VCaP (cell line): ENCODE results near the gene XYLT1.

Experiments
- H3K27ac ChIP-seq: fragments of 450-650 bp; 2 replicates; pipeline ENCODE4 v1.5.1; 2017
- CTCF ChIP-seq: fragments of 450-650 bp; conservative IDR thresholded peaks from 2 replicates; pipeline ENCODE4 v1.5.1; 2017; ENCODE audit warnings: mild to moderate bottlenecking, moderate library complexity

The XYLT1 gene

GRCh38 chr16:17420816-17421215, 49.9 kb downstream of the XYLT1 start:
- TF ChIP-seq CTCF = no peak

GRCh38 chr16:17419266-17419665, 51.5 kb downstream of the XYLT1 start:
- H3K27ac ChIP-seq = no peak overlapping the region
- no peak for TF ChIP-seq CTCF

More at GRCh38 chr16:17420816-17421215, 49.9 kb downstream of the XYLT1 start:
- H3K27ac ChIP-seq = no peak overlapping the region

- H3K27ac ChIP-seq = no peak overlapping the region
- TF ChIP-seq CTCF = no peak
Observed at GRCh38 chr16:17417740-17418139, 53.0 kb downstream of the XYLT1 start.

- TF ChIP-seq CTCF = no peak
- no peak overlapping the region for H3K27ac ChIP-seq
Observed at GRCh38 chr16:17416461-17417311, 54.1 kb downstream of the XYLT1 start.

GRCh38 chr16:17414916-17415315, 55.8 kb downstream of the XYLT1 start:
- no peak for TF ChIP-seq CTCF
- no peak overlapping the region for H3K27ac ChIP-seq

GRCh38 chr16:17414421-17414820, 56.3 kb downstream of the XYLT1 start:
- no peak overlapping the region for H3K27ac ChIP-seq
- TF ChIP-seq CTCF = no peak

GRCh38 chr16:17413508-17413907, 57.3 kb downstream of the XYLT1 start:
- TF ChIP-seq CTCF = no peak

More at GRCh38 chr16:17413508-17413907, 57.3 kb downstream of the XYLT1 start:
- no peak overlapping the region for H3K27ac ChIP-seq
